GM19455 (cell line): Measurements from ENCODE around the gene NFKBIE.

Source experiments
- ATAC-seq: cut with Tn5 transposase; IDR thresholded peaks from one replicate; pipeline ENCODE4 v1.9.1; 2021; ENCODE audit not compliant: unreplicated experiment

NFKBIE gene

DNA sequence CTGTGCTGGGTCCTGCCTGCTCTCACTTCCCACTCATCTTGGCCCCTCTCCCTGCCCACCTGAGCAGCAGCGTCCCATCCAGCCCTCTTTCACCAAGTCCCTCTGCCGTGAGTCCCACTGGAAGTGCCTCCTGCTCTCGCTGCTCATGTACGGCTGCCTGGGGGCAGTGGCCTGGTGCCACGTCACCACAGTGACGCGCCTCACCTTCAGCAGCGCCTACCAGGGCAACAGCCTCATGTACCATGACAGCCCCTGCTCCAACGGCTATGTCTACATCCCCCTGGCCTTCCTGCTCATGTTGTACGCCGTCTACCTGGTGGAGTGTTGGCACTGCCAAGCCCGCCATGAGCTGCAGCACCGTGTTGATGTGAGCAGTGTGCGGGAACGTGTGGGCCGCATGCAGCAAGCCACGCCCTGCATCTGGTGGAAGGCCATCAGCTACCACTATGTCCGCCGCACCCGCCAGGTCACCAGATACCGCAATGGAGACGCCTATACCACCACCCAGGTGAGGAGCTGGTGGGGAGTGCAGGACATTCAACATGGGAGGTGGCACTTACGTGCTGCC lies 7.7 kb upstream of the NFKBIE start:
- ATAC-seq, result no peak

GRCh38 chr6:44272529-44272928 lies 7.2 kb upstream of the NFKBIE start:
- ATAC-seq, result no peak

DNA sequence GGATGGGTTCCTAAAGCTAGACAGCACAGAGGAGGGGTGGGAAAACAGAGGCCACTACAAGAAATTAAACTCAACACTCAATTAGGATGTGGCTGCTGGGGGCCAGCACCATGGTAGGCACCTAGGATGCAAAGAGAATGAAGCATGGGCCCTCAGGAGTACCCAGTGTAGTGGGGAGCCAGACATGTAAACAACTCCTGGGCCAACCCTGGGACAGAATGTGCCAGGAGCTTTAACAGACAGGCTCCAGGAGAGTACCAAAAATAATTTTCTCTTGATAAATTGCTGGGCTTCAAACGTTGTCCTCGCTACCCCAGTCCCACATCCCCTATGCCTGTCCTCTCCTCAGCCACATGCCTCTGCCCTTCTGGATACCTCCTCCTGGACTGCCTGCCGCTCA lies 6.6 kb upstream of the NFKBIE start:
- no peak for ATAC-seq

DNA sequence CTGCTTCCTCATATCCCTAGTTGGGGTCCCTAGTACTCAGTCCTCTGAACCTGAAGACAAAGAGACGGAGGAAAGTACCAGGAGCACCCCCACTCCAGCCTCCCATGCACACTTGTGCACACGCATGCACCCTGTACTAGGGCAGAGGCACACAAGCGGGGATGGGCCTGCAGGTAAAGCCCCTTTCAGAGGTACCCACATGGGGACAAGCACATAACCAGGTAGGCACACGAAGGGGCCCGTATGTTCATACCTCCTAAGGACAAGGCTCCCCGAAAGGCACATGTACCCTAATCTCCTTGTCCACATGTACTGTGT lies 6.0 kb upstream of the NFKBIE start:
- no peak for ATAC-seq

GRCh38 chr6:44270526-44271405 lies 5.4 kb upstream of the NFKBIE start:
- no peak for ATAC-seq

DNA sequence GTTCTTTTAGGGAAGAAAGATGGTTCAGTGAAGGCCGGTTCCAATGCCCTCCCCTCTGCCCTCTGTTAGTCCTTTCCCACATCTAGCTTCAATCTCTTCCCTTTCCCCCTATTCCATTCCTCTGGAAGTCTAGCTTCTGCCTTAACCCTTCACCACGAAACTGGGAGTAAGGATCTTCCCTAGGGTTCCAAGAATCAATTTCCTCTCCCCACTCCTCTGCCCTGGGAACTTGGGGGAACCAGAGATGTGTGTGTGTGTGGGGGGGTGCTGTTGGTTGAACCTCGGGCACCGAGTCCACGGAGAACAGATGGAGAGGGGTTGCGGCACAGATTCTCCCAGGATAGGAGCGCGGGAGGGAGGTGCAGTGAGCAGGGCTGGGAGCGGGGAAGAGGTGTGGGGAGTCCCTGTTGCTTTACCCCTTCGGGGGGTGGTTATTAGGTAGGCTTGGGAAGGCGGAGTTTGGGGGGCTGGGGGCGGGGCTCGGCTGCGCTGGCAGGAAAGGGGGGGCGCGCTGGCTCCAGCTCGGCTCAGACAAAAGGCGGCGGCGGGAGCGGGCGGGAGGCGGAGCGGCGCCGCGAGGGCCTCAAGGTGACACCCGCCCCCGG lies 4.7 kb upstream of the NFKBIE start, which contains the start of gene TMEM151B:
Gene TMEM151B (plus strand): TSS at position 530 of the 605 bp plus-strand sequence. CDS start 293 bp downstream, outside the sequence.
- no peak for ATAC-seq

DNA sequence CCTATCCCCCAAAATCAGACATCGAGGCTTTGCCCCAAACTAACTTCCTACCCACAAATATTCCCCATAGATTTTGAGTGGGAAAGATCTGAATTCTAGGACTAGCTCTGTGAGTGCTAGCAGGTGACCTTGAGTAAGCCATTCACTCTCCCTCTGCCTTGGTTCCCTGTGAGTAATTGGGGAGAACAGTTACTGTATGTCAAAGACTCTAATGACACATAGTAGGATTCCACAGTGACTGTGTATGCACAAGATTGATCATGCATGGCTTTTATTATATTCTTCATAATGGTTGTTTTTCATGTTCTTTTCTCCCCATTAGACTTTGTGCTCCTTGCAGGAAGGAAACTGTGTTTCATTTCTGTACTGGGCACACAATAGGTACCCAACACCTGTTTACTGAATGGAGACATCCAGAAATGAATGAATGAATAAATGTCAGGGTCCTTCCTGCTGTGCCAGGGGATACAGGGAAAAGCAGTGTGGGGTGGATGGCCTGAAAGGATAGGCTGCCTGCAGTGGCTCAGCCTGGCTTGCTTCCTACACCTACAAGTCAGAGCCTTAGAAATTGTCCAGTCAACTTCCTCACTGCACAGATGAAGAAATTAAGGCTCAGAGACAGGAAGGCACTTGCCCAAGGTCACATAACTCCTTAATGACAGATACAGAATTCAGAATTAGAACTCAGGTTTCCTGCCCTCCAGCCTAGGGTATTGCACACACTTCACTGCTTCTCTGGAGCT lies 4.0 kb upstream of the NFKBIE start:
- no peak for ATAC-seq

GRCh38 chr6:44268095-44268628 lies 2.8 kb upstream of the NFKBIE start:
- ATAC-seq, result no peak

- no peak for ATAC-seq
These were observed 1.9 kb upstream of the NFKBIE start for GRCh38 chr6:44267252-44267651.

GRCh38 chr6:44266347-44266746 lies 996 bp upstream of the NFKBIE start:
- ATAC-seq, result peak; percentile 29

- no peak for ATAC-seq
These were observed 427 bp upstream of the NFKBIE start for GRCh38 chr6:44265722-44266233.

GRCh38 chr6:44264154-44265006 lies 971 bp downstream of the NFKBIE start:
- ATAC-seq, result no peak

GRCh38 chr6:44263354-44264100 lies 1.8 kb downstream of the NFKBIE start:
- ATAC-seq, result no peak

GRCh38 chr6:44262467-44263353 lies 2.6 kb downstream of the NFKBIE start:
- ATAC-seq, result no peak

DNA sequence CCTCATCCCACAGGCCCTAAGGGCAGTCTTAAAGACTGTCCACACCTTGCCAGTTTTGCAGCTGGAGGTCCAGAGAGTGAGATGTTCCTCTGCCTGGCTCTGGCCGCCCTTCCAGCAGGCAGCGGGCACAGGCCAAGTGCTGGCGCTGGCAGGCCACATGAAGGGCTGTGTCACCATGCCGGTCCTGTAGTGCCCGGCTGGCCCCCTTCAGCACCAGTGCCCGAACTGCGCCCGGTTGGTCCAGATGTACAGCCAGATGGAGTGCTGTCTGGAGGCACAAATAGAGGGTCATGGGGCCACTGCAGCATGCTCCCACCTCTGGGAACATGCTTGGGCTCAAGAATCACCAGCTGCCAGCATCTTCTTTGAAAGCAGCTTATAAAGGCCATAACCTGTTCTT lies 3.8 kb downstream of the NFKBIE start:
- ATAC-seq, result no peak

DNA sequence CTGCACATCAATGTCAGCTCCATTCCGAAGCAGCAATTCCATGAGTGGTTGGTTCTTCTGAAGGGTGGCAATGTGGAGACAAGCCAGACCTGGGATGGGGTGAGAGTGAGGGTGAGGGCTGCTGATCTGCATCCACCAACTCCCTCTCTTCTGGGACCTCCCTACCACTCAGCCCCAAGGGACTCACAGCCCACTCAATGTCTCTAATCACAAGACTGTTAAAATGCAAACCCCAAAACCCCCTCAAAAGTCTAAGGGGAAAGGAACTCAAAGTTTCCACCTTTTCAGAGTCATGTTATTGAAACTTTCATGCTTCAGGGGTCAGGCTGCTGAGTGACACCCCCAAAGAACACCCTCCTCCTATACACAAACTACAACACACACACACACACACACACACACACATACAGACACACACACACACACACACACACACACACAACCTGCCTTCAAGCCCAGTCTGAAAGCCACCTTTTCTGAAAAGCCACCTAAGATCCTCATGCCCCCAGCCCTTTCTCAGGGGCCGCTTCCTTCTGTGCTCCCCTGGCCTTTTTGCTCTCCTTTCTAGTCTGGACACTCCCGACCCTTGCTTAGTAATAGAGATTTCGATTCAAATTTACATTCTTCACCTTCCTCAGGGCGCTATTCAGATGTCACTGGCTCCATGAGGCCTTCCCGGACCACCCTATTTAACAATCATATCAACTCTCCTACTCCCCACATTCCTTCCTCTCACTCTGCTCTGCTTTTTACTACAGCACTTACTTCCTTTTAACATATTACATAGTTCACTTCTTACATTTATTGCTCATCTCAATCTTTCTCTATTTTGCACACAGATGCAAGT lies 4.7 kb downstream of the NFKBIE start:
- ATAC-seq, result no peak

- no peak for ATAC-seq
These were observed 5.3 kb downstream of the NFKBIE start for GRCh38 chr6:44260011-44260410.

GRCh38 chr6:44258921-44259320 lies 6.4 kb downstream of the NFKBIE start:
- ATAC-seq, result no peak
